Activated T-cell treated with anti-CD3 and anti-CD28 coated beads, Interleukin-2, amount 50 U/mL, for 4 hours (primary cell): ENCODE measurements around the gene DMD. TPM values are rescaled to one million over a fixed set of nuclear protein-coding genes. Genes with fewer than 3 reads are reported as not detected.

Source experiments
- ATAC-seq, 2 donors: fragments of 200-7000 bp; cut with Tn5 transposase; one replicate each; pipeline ENCODE4 v1.10.0; 2021
- DNase-seq: peaks from one replicate; pipeline ENCODE4 v3.0.0-alpha.2; 2020
- H3K27me3 Mint-ChIP-seq: one replicate; pipeline ENCODE4 v1.8.0; 2021; ENCODE audit warnings: low read depth, mixed read lengths
- H3K36me3 Mint-ChIP-seq: one replicate; pipeline ENCODE4 v1.8.0; 2022; ENCODE audit warnings: mixed read lengths; ENCODE audit not compliant: insufficient read depth
- H3K4me1 Mint-ChIP-seq: one replicate; pipeline ENCODE4 v1.8.0; 2021; ENCODE audit warnings: low read depth, mixed read lengths
- H3K4me3 Mint-ChIP-seq: one replicate; pipeline ENCODE4 v1.8.0; 2021; ENCODE audit warnings: mild to moderate bottlenecking, moderate library complexity, mixed read lengths
- H3K9me3 Mint-ChIP-seq: one replicate; pipeline ENCODE4 v1.8.0; 2021; ENCODE audit warnings: mixed read lengths
- total RNA-seq, 3 donors: library from RNA; stranded (reverse); gene quantifications; one replicate each; pipeline ENCODE4 v1.2.1, GENCODE V29; 2021

The DMD gene
- total RNA-seq, 3 donors from 2014 or later, result 0.29 to 1.4 (median 0.40) TPM

DNA sequence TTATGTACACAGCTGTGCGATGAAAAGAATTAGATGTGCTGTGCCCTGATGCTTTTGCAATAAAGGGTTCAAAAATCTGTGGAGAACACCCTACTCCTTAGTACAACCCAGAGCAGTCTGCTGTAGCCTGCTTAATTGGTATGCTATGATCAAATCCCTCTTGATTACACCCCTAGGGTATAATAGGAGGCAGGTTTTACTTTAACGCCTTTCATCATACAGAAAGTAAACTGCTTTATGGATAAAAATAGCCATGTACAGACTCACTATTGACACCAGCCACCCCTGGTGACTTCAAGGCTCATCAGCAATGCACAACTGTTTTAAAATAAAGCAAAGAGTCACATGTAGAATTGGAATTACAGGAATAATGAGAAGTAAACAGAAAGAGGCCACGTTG, 315.3 kb downstream of the DMD start:
- ATAC-seq (no peak), DNase-seq (no peak)
- no peaks in the 10 kb centered on the region for H3K27me3 Mint-ChIP-seq
- H3K36me3 Mint-ChIP-seq, result no peaks in the 10 kb centered on the region
- H3K4me3 Mint-ChIP-seq, result no peak overlapping the region
- H3K4me1 Mint-ChIP-seq, result no peaks in the 10 kb centered on the region
- H3K9me3 Mint-ChIP-seq, result no peaks in the 10 kb centered on the region

DNA sequence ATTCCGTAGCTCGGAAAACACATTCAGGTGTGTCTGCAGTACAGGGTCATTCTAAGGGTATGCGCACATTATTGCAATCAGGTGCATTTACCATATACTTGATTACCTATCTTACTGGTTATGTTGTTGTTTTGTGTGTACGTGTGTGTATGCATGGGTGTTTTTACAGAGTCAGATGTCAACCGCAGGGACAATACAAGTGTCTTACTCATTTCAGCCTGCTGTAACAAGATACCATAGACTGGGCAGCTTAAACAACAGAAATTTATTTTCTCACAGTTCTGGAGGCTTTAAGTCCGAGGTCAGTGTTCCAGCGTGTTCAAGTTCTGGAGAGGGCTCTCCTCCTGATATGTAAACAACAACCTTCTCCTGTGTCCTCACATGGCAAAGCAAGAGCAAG, 316.7 kb downstream of the DMD start:
- no peaks in the 10 kb centered on the region for H3K9me3 Mint-ChIP-seq
- ATAC-seq (no peak), DNase-seq (no peak)
- no peaks in the 10 kb centered on the region for H3K36me3 Mint-ChIP-seq
- no peak overlapping the region for H3K4me3 Mint-ChIP-seq
- H3K27me3 Mint-ChIP-seq, result no peaks in the 10 kb centered on the region
- H3K4me1 Mint-ChIP-seq, result no peaks in the 10 kb centered on the region

DNA sequence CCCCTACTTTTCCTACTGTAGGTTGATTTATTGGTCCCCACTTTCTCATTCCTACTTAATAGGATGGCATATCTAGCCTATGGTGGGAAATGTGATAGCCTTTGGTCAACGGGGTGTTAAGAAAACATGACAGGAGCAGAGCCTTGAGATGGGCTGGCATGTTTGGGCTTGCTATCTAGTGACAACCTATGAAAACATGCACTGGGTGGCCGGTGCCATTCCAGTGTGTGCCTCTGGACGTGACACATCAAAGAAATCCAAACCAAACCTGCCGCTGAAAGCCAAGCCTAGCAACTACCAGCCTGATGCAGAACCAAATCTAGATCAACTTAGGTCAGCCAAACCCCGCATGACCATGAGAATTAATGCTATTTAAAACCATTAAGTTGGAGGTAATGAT, 317.6 kb downstream of the DMD start:
- Mint-ChIP-seq H3K9me3 (peaks cover 3% of the 10 kb centered on the region), H3K4me1 (no peaks in the 10 kb centered on the region), H3K4me3 (no peak overlapping the region), H3K36me3 (no peaks in the 10 kb centered on the region), H3K27me3 (no peaks in the 10 kb centered on the region)
- ATAC-seq (no peak), DNase-seq (no peak)

DNA sequence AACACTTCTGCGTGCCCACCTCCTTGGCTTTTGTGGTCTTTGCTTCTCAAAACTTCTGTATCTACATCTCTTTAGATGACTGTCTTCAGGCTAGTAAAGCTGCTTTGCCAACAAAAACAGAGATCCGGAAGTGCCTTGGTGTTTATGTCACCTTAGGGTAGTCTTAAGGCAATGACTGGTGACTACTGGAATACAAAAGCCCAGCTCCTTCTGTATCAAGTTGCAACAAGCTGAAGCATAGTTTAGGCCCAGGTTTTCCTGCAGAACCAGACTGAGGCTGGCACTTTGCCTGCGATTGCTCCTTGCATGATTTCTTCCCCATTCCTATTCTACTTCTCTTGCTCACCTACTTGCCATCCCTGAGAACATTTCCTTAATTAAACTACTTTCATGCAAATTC, 333.8 kb downstream of the DMD start:
- DNase-seq, result no peak
- H3K27me3 Mint-ChIP-seq, result no peaks in the 10 kb centered on the region
- no peaks in the 10 kb centered on the region for H3K4me1 Mint-ChIP-seq
- peaks cover 9% of the 10 kb centered on the region for H3K9me3 Mint-ChIP-seq
- no peaks in the 10 kb centered on the region for H3K36me3 Mint-ChIP-seq
- no peak overlapping the region for H3K4me3 Mint-ChIP-seq
- ATAC-seq, result no peak

DNA sequence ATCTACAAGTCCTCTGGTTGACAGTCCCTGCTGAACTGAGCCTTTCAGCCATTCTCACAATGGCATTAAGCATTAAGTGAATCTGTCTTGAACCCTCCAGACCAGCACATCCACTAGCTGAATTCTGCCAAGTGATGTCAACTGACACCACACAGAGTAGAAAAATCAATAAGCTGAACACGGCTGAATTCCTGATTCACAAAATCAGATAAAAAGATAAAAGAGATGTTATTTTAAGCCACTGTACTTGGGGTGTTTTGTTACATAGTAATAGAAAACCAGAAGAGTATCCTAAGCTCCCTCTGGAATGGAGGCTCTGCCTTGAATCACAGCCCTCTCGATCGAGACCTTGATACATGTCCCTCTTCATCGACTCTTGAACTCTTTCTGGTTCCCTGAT, 336.5 kb downstream of the DMD start:
- H3K9me3 Mint-ChIP-seq, result peaks cover 8% of the 10 kb centered on the region
- no peak overlapping the region for H3K4me3 Mint-ChIP-seq
- H3K4me1 Mint-ChIP-seq, result no peaks in the 10 kb centered on the region
- no peaks in the 10 kb centered on the region for H3K27me3 Mint-ChIP-seq
- H3K36me3 Mint-ChIP-seq, result no peaks in the 10 kb centered on the region
- ATAC-seq (no peak), DNase-seq (no peak)

DNA sequence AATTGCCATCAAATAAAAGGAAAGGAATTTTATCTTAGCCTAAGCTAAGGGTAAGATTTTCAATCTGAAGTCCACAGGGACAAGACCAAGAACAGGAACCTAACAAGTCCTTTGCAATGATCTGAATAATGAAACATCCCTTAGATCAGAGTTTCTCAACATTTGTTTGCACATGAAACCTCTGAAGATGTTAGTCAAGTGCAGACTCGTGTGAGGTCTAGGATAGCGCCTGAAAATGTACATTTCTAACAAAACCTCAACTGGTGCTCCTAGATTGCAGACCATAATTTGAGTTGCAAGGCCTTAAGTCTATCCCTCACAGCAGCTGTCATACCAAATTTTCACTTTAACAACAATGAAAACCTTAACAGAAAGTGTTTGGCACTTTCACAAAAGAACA, 337.6 kb downstream of the DMD start:
- Mint-ChIP-seq H3K4me3 (no peak overlapping the region), H3K36me3 (no peaks in the 10 kb centered on the region), H3K4me1 (no peaks in the 10 kb centered on the region), H3K27me3 (no peaks in the 10 kb centered on the region), H3K9me3 (peaks cover 5% of the 10 kb centered on the region)
- no peak for ATAC-seq
- no peak for DNase-seq

DNA sequence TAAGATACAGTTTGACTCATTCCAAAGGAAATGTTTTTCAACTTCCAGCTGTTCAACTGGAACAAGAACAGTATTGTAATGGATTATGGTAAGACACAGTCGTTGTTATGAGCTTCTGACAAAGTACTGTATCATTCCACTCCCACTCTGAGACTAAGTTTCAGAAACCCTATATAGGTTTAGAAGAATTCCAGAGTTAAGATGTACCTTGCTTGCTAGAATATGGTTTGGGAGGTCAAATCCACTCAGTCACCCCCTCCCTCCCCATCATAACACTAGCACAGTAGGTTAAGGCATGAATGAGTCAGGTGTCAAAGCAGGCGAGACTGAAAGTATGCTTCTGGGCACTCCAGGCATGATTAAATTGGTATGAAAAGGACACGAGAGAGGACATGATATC, 339.7 kb downstream of the DMD start:
- Mint-ChIP-seq H3K36me3 (no peaks in the 10 kb centered on the region), H3K9me3 (peaks cover 5% of the 10 kb centered on the region), H3K4me3 (no peak overlapping the region), H3K4me1 (no peaks in the 10 kb centered on the region), H3K27me3 (no peaks in the 10 kb centered on the region)
- no peak for ATAC-seq
- no peak for DNase-seq

DNA sequence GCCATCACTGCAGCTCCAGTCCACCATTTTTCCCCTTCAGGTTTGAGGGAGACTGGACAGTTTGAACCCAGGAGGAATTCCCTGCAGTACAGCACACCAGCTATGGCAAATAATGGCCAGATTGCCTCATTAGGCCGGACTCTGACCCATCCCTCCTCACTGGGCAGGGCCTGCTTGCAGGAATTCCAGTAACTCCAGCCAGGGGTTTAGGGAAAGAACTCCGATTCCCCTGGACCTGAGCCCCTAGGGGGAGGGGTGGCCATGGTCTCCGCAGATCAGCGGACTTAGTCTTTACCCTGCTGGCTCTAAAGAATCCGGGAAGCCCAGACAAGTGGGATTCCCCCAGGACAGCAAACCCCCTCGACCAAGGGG, 342.8 kb downstream of the DMD start:
- no peak overlapping the region for H3K4me3 Mint-ChIP-seq
- no peaks in the 10 kb centered on the region for H3K9me3 Mint-ChIP-seq
- no peaks in the 10 kb centered on the region for H3K4me1 Mint-ChIP-seq
- H3K36me3 Mint-ChIP-seq, result no peaks in the 10 kb centered on the region
- ATAC-seq, result no peak
- no peaks in the 10 kb centered on the region for H3K27me3 Mint-ChIP-seq
- no peak for DNase-seq

DNA sequence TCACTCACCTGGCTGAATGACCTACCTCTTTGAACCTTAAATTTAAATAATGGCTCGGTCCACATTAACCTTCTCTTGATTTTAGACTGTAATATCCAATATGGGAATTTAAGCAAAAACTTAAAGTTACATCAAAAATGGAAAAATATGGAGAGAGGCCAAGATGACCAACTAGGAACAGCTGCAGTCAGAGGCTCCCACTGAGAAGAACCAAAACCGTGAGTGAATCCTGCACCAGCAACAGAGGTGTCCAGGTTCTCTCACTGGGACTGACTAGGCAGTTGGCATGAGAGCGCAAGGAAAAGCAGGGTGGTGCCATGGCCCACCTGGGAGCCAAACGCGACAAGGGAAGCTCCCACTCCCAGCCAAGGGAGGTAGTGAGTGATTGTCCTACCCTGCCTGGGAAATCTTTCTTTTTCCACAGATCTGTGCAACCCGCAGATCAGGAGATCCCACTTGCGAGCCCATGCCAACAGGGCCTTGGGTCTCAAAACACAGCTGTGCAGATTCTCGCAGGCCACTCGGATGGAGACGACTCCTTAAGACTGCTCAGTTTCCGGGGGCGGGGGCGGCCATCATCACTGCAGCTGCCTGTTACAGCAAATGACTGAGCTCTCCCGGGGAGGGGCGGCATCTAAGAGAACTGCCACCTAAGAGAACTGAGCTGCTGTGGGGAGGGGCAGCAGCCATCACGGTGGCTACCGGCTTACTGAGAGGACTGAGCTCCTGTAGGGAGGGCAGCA, 343.4 kb downstream of the DMD start:
- Mint-ChIP-seq H3K27me3 (no peaks in the 10 kb centered on the region), H3K9me3 (no peaks in the 10 kb centered on the region), H3K4me1 (no peaks in the 10 kb centered on the region), H3K4me3 (no peak overlapping the region), H3K36me3 (no peaks in the 10 kb centered on the region)
- ATAC-seq (no peak), DNase-seq (no peak)

DNA sequence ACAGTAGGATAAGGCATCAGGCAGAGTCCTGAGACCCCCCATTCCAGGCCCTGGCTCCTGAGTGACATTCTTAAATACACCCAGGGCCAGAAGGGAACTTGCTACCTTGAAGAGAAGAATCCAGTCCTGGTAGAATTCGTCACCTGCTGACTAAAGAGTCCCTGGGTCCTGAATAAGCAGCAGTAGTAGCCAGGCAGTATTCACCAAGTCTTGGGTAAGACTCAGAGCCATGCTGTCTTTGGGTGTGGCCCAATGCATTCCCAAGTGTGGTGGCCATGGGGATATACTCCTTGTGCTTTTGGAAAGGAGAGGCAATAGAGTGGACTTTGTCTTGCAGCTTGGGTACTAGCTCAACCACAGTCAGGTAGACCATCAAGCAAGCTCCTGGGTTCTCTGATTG, 359.1 kb downstream of the DMD start:
- Mint-ChIP-seq H3K36me3 (no peaks in the 10 kb centered on the region), H3K9me3 (no peaks in the 10 kb centered on the region), H3K27me3 (no peaks in the 10 kb centered on the region), H3K4me3 (no peak overlapping the region), H3K4me1 (no peaks in the 10 kb centered on the region)
- DNase-seq (no peak), ATAC-seq (no peak)

DNA sequence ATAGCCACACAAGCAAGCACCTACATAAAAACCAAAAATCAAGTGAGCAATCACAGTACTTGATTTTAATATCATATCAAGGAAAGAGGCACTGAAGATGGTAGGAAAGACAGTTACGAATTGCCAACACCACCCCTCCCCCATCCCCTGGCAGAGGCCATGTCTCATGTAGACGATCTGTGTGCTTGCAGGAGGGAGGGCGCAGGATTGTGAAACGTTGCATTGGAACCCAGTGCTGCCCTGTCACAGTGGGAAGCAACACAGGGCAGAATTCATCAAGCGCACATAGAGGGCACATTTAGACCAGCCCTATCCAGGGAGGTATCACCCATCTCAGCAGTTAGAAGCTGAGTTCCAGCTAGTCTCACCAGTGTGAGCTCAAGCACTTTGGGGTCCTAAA, 359.8 kb downstream of the DMD start:
- no peak for DNase-seq
- no peak for ATAC-seq
- Mint-ChIP-seq H3K4me1 (no peaks in the 10 kb centered on the region), H3K9me3 (no peaks in the 10 kb centered on the region), H3K27me3 (no peaks in the 10 kb centered on the region), H3K4me3 (no peak overlapping the region), H3K36me3 (no peaks in the 10 kb centered on the region)

DNA sequence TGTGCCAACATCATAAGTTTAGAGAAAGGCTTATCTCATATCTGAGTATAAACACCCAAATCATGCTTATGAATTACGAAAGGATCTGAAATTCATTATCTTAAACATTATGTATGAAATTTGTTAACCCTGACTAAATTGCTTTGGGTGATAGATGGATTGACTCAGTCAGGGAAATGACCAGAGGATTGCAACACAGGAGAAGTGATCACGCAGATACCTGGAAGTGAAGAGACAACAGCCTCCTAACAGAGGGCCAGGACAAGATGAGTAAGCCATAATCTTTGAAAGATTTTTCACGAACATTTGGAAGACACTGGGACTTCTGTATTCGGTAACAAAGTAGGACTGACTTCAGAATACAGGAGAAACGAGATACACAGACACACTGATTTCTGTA, 363.4 kb downstream of the DMD start:
- Mint-ChIP-seq H3K4me3 (no peak overlapping the region), H3K9me3 (peaks cover 4% of the 10 kb centered on the region), H3K27me3 (no peaks in the 10 kb centered on the region), H3K4me1 (no peaks in the 10 kb centered on the region), H3K36me3 (no peaks in the 10 kb centered on the region)
- no peak for ATAC-seq
- DNase-seq, result no peak

DNA sequence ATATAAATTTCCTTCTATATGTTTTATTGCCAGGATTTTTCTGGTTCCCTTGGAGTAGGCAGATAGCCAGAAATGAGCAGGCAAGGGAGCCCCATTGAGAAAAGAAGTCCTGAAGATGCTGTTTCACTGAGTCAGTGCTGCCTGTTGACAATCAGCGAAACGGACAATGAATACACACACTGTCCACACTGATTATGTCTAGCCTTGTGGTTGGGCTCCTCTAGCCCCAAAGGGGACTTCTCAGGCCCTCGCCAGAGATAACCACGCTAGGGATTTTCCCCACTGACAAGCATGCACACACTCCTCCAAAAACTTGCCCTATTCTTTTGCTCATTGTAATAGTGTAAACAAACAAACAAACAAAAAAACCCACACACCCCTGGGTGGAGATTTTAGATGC, 369.3 kb downstream of the DMD start:
- Mint-ChIP-seq H3K4me3 (no peak overlapping the region), H3K4me1 (no peaks in the 10 kb centered on the region), H3K27me3 (no peaks in the 10 kb centered on the region), H3K9me3 (peaks cover 4% of the 10 kb centered on the region), H3K36me3 (no peaks in the 10 kb centered on the region)
- DNase-seq (no peak), ATAC-seq (no peak)

DNA sequence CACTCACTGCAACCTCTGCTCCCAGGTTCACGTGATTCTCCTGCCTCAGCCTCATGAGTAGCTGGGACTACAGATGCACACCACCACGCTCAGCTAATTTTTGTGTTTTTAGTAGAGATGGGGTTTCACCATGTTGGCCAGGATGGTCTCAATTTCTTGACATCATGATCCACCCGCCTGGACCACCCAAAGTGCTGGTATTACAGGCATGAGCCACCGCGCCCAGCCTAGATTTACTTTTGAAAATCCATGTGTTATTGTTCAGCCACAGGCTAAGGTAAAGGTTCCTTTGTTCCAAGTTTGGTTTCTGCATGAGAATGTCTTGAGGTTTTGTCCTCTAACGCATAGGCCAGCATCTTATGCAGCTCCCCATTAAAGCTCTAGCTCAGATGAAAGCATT, 371.6 kb downstream of the DMD start:
- ATAC-seq, result no peak
- no peaks in the 10 kb centered on the region for H3K36me3 Mint-ChIP-seq
- DNase-seq, result no peak
- H3K9me3 Mint-ChIP-seq, result peaks cover 4% of the 10 kb centered on the region
- H3K4me1 Mint-ChIP-seq, result no peaks in the 10 kb centered on the region
- no peaks in the 10 kb centered on the region for H3K27me3 Mint-ChIP-seq
- H3K4me3 Mint-ChIP-seq, result no peak overlapping the region

DNA sequence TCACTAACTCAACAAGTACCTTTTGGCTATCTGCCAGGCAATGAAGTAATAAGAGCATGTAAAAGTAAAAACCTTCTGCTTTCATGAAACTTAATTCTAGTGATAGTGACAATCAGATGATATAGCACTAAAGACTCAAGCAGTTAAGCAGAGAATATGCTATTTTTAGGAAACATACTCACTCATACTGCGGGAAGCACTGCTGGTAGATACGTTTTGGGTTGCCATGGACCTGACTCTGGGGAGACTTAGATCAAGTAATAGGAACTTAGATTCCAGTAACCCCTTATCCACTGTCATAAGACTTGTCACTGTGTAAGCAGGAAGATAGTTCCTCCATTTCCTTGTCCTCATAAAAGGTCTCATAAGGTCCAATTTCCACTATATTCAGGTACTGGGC, 386.3 kb downstream of the DMD start:
- Mint-ChIP-seq H3K9me3 (no peaks in the 10 kb centered on the region), H3K4me3 (no peak overlapping the region), H3K36me3 (no peaks in the 10 kb centered on the region), H3K4me1 (no peaks in the 10 kb centered on the region), H3K27me3 (no peaks in the 10 kb centered on the region)
- DNase-seq (no peak), ATAC-seq (no peak)

DNA sequence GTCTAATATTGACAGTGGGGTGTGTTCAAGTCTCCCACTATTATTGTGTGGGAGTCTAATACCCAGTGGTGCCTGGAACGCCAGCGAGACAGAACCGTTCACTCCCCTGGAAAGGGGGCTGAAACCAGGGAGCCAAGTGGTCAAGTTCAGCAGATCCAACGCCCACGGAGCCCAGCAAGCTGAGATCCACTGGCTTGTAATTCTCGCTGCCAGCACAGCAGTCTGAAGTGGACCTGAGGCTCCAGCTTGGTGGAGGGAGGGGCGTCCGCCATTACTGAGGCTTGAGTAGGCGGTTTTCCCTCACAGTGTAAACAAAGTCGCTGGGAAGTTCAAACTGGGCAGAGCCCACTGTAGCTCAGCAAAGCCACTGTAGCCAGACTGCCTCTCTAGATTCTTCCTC, 407.3 kb downstream of the DMD start:
- Mint-ChIP-seq H3K36me3 (no peaks in the 10 kb centered on the region), H3K27me3 (no peaks in the 10 kb centered on the region), H3K4me3 (no peak overlapping the region), H3K4me1 (no peaks in the 10 kb centered on the region), H3K9me3 (no peaks in the 10 kb centered on the region)
- no peak for ATAC-seq
- no peak for DNase-seq
